CD4-positive, alpha-beta T cell (primary cell): Measurements from ENCODE around the gene PITPNC1. TPM values are rescaled to one million over a fixed set of nuclear protein-coding genes. Genes with fewer than 3 reads are reported as not detected.
A peak's percentile ranks its signal among the peaks of the same experiment; 100 is the strongest.

ENCODE experiments used
- ATAC-seq: fragments of 200-7000 bp; cut with Tn5 transposase; one replicate; pipeline ENCODE4 v1.10.0; 2022; ENCODE audit warnings: mild to moderate bottlenecking; ENCODE audit not compliant: poor library complexity
- CTCF ChIA-PET: fragments of 350-600 bp; sonication (Branson Sonifier 250); formaldehyde crosslinking; loops from one replicate; lab custom pipeline; 2021; ENCODE audit warnings: antibody characterized with exemption, inconsistent platforms; lab: Charles Lee
- POLR2A ChIA-PET: fragments of 350-600 bp; sonication (Branson Sonifier 250); formaldehyde crosslinking; loops from one replicate; lab custom pipeline; 2021; ENCODE audit warnings: antibody characterized with exemption, inconsistent platforms; lab: Charles Lee
- DNase-seq, 14 experiments: peaks; one replicate each; pipeline ENCODE4 v3.0.0-alpha.2; 2013 to 2020; ENCODE audit warnings: mixed read lengths in 2 of 14
- H3K27ac ChIP-seq, 2 donors: one replicate each; pipeline versions ENCODE4 v1.5.1 to v1.7.0; 2013; ENCODE audit warnings: low read length in 2 of 2, low read depth in 1 of 2, mild to moderate bottlenecking in 1 of 2
- H3K27me3 ChIP-seq, 2 experiments: 1 replicate in 1 of 2; 2 replicates in 1 of 2; pipeline versions ENCODE4 v1.6.1 to v1.7.0; 2013; ENCODE audit warnings: low read length in 2 of 2, control low read depth in 1 of 2, mild to moderate bottlenecking in 1 of 2, moderate library complexity in 1 of 2; ENCODE audit not compliant: insufficient read depth in 2 of 2, control insufficient read depth in 1 of 2
- H3K36me3 ChIP-seq: one replicate; pipeline ENCODE4 v1.6.1; 2013; ENCODE audit warnings: low read length, control low read depth; ENCODE audit not compliant: insufficient read depth
- H3K4me1 ChIP-seq: one replicate; pipeline ENCODE4 v1.6.1; 2013; ENCODE audit warnings: low read length, control low read depth; ENCODE audit not compliant: insufficient read depth
- H3K4me3 ChIP-seq: one replicate; pipeline ENCODE4 v1.5.1; 2013; ENCODE audit warnings: mild to moderate bottlenecking, low read length, moderate library complexity
- H3K9me3 ChIP-seq, 2 experiments: 1 replicate in 1 of 2; 2 replicates in 1 of 2; pipeline versions ENCODE4 v1.6.1 to v1.7.0; 2013; ENCODE audit warnings: low read length in 2 of 2, mild to moderate bottlenecking in 2 of 2, control low read depth in 1 of 2, moderate library complexity in 1 of 2; ENCODE audit not compliant: control insufficient read depth in 1 of 2, insufficient read depth in 1 of 2
- H3K27ac Mint-ChIP-seq: one replicate; pipeline ENCODE4 v1.8.0; 2020; ENCODE audit warnings: mixed read lengths
- H3K27me3 Mint-ChIP-seq: one replicate; pipeline ENCODE4 v1.8.0; 2021; ENCODE audit warnings: mixed read lengths
- H3K36me3 Mint-ChIP-seq: one replicate; pipeline ENCODE4 v1.8.0; 2021; ENCODE audit warnings: low read depth, mixed read lengths
- H3K4me1 Mint-ChIP-seq: one replicate; pipeline ENCODE4 v1.8.0; 2021; ENCODE audit warnings: low read depth, mixed read lengths
- H3K4me3 Mint-ChIP-seq: one replicate; pipeline ENCODE4 v1.8.0; 2020; ENCODE audit warnings: mild to moderate bottlenecking, mixed read lengths
- H3K9me3 Mint-ChIP-seq: one replicate; pipeline ENCODE4 v1.8.0; 2020; ENCODE audit warnings: mixed read lengths
- intact Hi-C, 2 experiments: fragments of 100-400 bp; cut with DNase I in 1 of 2; cut with micrococcal nuclease in 1 of 2; formaldehyde crosslinking; loops; one replicate each; pipeline versions ENCODE4 v1.15.1 to v1.9.0; 2023 to 2025; cut with DNase I, micrococcal nuclease
- total RNA-seq, 174 experiments: library from RNA in 2 of 174; stranded (reverse) in 2 of 174; gene quantifications; one replicate each; pipeline ENCODE4 v1.2.3 and lab custom pipeline; 2021 to 2026
- TF ChIP-seq, protein P1 (sequence below): fragments of 200-600 bp; IDR thresholded peaks from one replicate; pipeline ENCODE4 v1.8.0; 2022; ENCODE audit warnings: antibody characterized with exemption, mild to moderate bottlenecking

Gene PITPNC1
- total RNA-seq, 2 experiments from 2014 or later: 80.2 to 83.4 TPM

DNA sequence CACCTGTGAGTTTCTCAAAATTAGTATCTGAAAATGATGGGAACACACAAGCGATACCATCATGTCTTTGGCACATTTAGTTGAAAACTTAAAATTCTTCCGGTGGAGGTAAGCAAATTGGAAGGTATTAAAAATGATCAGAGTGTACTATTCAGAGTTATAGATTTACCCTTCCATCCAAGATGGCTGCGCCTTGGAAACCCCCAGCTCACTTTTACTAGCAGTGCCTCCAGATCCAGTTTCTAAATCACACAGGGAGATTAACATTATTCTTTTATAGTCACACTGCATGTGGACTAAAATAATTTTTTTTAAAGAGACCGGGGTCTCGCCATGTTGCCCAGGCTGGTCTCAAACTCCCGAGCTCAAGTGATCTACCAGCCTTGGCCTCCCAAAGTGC is 15.0 kb downstream of the PITPNC1 start:
- ChIA-PET POLR2A (no interaction called here), CTCF (interaction anchor here (7.3 kb wide), 1 partner anchor 83 kb away, joined by 53 read pairs; no protein-coding TSS in a partner anchor)
- DNase-seq: peak in 2 of 14 experiments; percentile 45 to 46
- Mint-ChIP-seq H3K4me3 (peak overlapping the region; percentile 48), H3K4me1 (peaks cover 70% of the 10 kb centered on the region), H3K27me3 (no peaks in the 10 kb centered on the region), H3K27ac (peak overlapping the region; percentile 92), H3K36me3 (peaks cover 54% of the 10 kb centered on the region), H3K9me3 (no peaks in the 10 kb centered on the region)
- H3K27me3 ChIP-seq: no peaks in the 10 kb centered on the region
- H3K4me3 ChIP-seq: no peak overlapping the region
- H3K36me3 ChIP-seq: peaks cover 10% of the 10 kb centered on the region
- TF ChIP-seq, protein P1, sequence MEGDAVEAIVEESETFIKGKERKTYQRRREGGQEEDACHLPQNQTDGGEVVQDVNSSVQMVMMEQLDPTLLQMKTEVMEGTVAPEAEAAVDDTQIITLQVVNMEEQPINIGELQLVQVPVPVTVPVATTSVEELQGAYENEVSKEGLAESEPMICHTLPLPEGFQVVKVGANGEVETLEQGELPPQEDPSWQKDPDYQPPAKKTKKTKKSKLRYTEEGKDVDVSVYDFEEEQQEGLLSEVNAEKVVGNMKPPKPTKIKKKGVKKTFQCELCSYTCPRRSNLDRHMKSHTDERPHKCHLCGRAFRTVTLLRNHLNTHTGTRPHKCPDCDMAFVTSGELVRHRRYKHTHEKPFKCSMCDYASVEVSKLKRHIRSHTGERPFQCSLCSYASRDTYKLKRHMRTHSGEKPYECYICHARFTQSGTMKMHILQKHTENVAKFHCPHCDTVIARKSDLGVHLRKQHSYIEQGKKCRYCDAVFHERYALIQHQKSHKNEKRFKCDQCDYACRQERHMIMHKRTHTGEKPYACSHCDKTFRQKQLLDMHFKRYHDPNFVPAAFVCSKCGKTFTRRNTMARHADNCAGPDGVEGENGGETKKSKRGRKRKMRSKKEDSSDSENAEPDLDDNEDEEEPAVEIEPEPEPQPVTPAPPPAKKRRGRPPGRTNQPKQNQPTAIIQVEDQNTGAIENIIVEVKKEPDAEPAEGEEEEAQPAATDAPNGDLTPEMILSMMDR: no peak
- no peak for ATAC-seq
- H3K27ac ChIP-seq: peak overlapping the region; percentile 11 to 50
- intact Hi-C loops: no loop called here
- H3K9me3 ChIP-seq: no peaks in the 10 kb centered on the region
- peaks cover 47% of the 10 kb centered on the region for H3K4me1 ChIP-seq

DNA sequence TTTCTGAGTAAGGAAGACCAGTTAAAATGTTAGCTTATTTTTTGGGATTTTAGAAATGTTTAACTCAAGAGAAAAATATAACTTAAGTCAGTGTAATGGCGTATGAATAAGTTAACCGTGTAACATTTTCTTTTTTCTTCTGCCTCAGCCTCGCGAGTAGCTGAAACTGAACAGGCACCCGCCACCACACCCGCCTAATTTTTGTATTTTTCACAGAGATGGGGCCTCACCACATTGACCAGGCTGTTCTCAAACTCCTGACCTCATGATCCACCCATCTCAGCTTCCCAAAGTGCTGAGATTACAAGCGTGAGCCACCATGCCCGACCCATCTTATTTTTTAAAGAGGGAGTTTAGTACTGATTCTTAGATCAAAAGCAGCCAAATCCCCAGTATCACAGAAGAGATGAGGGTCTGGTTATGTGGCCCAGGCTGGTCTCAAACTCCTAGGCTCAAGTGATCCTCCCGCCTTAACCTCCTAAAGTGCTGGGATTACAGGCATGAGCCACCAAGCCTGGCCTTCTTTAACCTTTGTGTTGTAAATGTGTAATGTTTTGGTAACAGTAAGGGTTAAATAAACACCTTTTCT is 16.8 kb downstream of the PITPNC1 start:
- H3K4me1 Mint-ChIP-seq: peaks cover 65% of the 10 kb centered on the region
- DNase-seq (no peak), ATAC-seq (no peak)
- intact Hi-C loops: no loop called here
- H3K27me3 Mint-ChIP-seq: no peaks in the 10 kb centered on the region
- H3K27me3 ChIP-seq: no peaks in the 10 kb centered on the region
- TF ChIP-seq, protein P1: no peak
- H3K4me1 ChIP-seq: peaks cover 52% of the 10 kb centered on the region
- no peak overlapping the region for H3K4me3 ChIP-seq
- peaks cover 53% of the 10 kb centered on the region for H3K36me3 Mint-ChIP-seq
- H3K36me3 ChIP-seq: peaks cover 9% of the 10 kb centered on the region
- H3K27ac ChIP-seq: no peak overlapping the region
- H3K27ac Mint-ChIP-seq: peak overlapping the region; percentile 92
- CTCF ChIA-PET: interaction anchor here (0.9 to 1.1 kb wide), 2 partner anchors 81 to 82 kb away, joined by 4 to 5 read pairs; no protein-coding TSS in a partner anchor
- peaks cover 3% of the 10 kb centered on the region for H3K9me3 Mint-ChIP-seq
- H3K9me3 ChIP-seq: no peaks in the 10 kb centered on the region
- no peak overlapping the region for H3K4me3 Mint-ChIP-seq
- POLR2A ChIA-PET: interaction anchor here (1.0 kb wide), 1 partner anchor 29 kb away, joined by 4 read pairs; no protein-coding TSS in a partner anchor

DNA sequence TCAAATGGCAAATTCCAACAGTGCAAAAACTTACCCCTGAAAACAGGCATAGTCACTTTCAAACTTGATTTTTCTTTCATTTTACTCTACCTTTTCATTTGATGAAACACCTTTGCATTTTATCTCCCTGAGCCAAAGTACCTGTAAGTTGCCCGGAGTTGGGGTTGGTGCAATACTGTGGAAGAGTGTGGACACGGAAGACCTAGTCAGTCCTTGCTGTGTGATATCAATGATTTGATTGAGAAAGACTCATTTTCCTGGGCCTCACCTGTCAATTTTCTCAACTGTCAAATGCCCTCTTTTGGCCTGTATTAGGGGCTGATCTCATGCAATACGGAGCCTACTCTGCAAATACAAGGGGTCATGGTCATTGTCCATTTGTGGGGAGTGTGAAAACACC is 22.6 kb downstream of the PITPNC1 start:
- Histone ChIP-seq H3K27ac (peak overlapping the region; percentile 31 to 77), H3K4me3 (no peak overlapping the region), H3K36me3 (no peaks in the 10 kb centered on the region), H3K9me3 (no peaks in the 10 kb centered on the region), H3K4me1 (peaks cover 54% of the 10 kb centered on the region), H3K27me3 (no peaks in the 10 kb centered on the region)
- DNase-seq (no peak), ATAC-seq (no peak)
- TF ChIP-seq, protein P1: no peak
- peaks cover 77% of the 10 kb centered on the region for H3K4me1 Mint-ChIP-seq
- H3K27me3 Mint-ChIP-seq: no peaks in the 10 kb centered on the region
- POLR2A ChIA-PET: interaction anchor here (1.6 to 1.9 kb wide), 4 partner anchors 10 to 75 kb away, joined by 6 to 12 read pairs (median 10); no protein-coding TSS in a partner anchor
- peaks cover 3% of the 10 kb centered on the region for H3K9me3 Mint-ChIP-seq
- CTCF ChIA-PET: interaction anchor here (1.8 kb wide), 1 partner anchor 76 kb away, joined by 15 read pairs; no protein-coding TSS in a partner anchor
- peaks cover 30% of the 10 kb centered on the region for H3K36me3 Mint-ChIP-seq
- intact Hi-C loops: loop anchor here (1.0 to 5.0 kb wide), 4 partner anchors 21 to 41 kb away; no protein-coding TSS in a partner anchor
- H3K27ac Mint-ChIP-seq: peak overlapping the region; percentile 99
- H3K4me3 Mint-ChIP-seq: peak overlapping the region; percentile 65
